Measurements from ENCODE around the gene ANKRD28.

DNA sequence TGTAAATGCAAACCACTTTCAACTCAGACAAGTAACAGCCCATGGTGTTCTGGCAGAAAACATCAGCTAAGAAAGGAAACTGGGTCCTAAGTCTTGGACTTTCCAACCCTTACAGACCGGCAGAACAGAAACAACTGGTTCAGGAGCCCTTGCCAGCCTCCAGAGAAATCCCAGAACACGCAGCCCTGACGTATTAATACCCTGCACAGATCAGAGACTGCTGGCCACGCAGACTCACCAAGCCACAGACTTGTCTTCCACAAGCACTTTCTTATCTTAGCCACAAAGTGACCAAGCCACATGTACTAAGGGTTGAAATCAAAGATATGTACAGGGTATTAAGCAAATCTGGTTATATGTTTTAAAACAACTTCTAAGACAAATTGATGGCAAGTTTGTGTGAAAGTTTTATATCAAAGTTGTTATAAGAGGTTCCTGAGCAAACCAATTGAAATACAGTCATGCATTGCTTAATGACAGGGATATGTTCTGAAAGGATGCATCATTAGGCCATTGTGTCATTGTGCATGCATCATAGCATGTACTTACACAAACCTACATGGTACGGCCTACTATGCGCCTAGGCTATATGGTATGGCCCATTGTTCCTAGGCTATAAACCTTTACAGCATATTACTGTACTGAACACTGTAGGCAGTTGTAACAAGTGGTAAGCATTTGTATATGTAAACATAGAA, 159.4 kb downstream of the ANKRD28 start:
- no peak for TF ChIP-seq CTCF (IDR thresholded peaks at IDR 0.05; ENCODE audit: low read length)
- no peak for TF ChIP-seq EZH2 (IDR thresholded peaks at IDR 0.05; ENCODE audit: borderline replicate concordance, low read length)
